SK-N-SH (cell line): ENCODE data around the gene SHMT2. TPM values are rescaled to one million over a fixed set of nuclear protein-coding genes. Genes with fewer than 3 reads are reported as not detected.

Experiments
- CTCF ChIA-PET: fragments of 300-600, 350-600 bp; formaldehyde crosslinking; extraction: SDS; loops from one replicate; lab custom pipeline; 2021; lab: Yijun Ruan, JAX
- POLR2A ChIA-PET: fragments of 350-600 bp; sonication (Branson Sonifier 250); formaldehyde crosslinking; extraction: SDS; loops from one replicate; lab custom pipeline; 2020; ENCODE audit warnings: antibody characterized with exemption, inconsistent platforms; lab: Yijun Ruan, JAX
- DNase-seq: peaks from one replicate; pipeline ENCODE4 v3.0.0; 2012
- H2AFZ ChIP-seq: fragments of 200-600 bp; sonication (generic); 2 replicates; pipeline ENCODE4 v1.8.1; 2016; ENCODE audit warnings: antibody characterized with exemption, mild to moderate bottlenecking, low read depth
- H3F3A ChIP-seq: fragments of 200-600 bp; sonication (generic); replicated peaks from 2 replicates; pipeline ENCODE3; 2016; ENCODE audit warnings: antibody characterized with exemption, mild to moderate bottlenecking; ENCODE audit not compliant: insufficient read depth
- H3K27ac ChIP-seq, 2 experiments: fragments of 200-500 bp in 1 of 2; fragments of 200-600 bp in 1 of 2; sonication (Bioruptor generic) in 1 of 2; sonication (generic), shearing (Covaris generic) in 1 of 2; 2 replicates each; pipeline versions ENCODE4 v1.5.1 to v1.6.1; 2014 to 2016; ENCODE audit warnings: low read depth in 2 of 2, inconsistent platforms in 1 of 2, low read length in 1 of 2, mild to moderate bottlenecking in 1 of 2, mixed read lengths in 1 of 2
- H3K27me3 ChIP-seq: fragments of 200-600 bp; sonication (generic), shearing (Covaris generic); 2 replicates; pipeline ENCODE4 v1.6.1; 2016; ENCODE audit warnings: mixed run types; ENCODE audit not compliant: insufficient read depth
- H3K36me3 ChIP-seq, 2 experiments: fragments of 200-500 bp in 1 of 2; fragments of 200-600 bp in 1 of 2; sonication (Bioruptor generic) in 1 of 2; sonication (generic) in 1 of 2; replicated peaks in 1 of 2; 2 replicates each; pipeline versions ENCODE3 to v1.5.1; 2014 to 2016; ENCODE audit warnings: low read length in 1 of 2, mild to moderate bottlenecking in 1 of 2; ENCODE audit not compliant: insufficient read depth in 2 of 2, control insufficient read depth in 1 of 2
- H3K4me1 ChIP-seq, 2 experiments: fragments of 200-500 bp in 1 of 2; fragments of 200-600 bp in 1 of 2; sonication (Bioruptor generic) in 1 of 2; sonication (generic), shearing (Covaris generic) in 1 of 2; 2 replicates each; pipeline versions ENCODE4 v1.5.1 to v1.6.1; 2014 to 2016; ENCODE audit warnings: low read depth in 1 of 2, low read length in 1 of 2, mixed run types in 1 of 2; ENCODE audit not compliant: insufficient read depth in 2 of 2, control insufficient read depth in 1 of 2
- H3K4me2 ChIP-seq: fragments of 200-600 bp; sonication (generic), shearing (Covaris generic); 2 replicates; pipeline ENCODE4 v1.6.1; 2017; ENCODE audit warnings: mixed run types
- H3K4me3 ChIP-seq, 2 experiments: fragments of 200-500 bp in 1 of 2; fragments of 200-600 bp in 1 of 2; sonication (Bioruptor generic) in 1 of 2; sonication (generic), shearing (Covaris generic) in 1 of 2; 2 replicates each; pipeline versions ENCODE4 v1.5.1 to v1.8.1; 2014 to 2016; ENCODE audit warnings: low read depth in 2 of 2, inconsistent platforms in 1 of 2, low read length in 1 of 2, mild to moderate bottlenecking in 1 of 2, mixed read lengths in 1 of 2, moderate library complexity in 1 of 2
- H3K79me2 ChIP-seq: fragments of 200-600 bp; sonication (generic); 2 replicates; pipeline ENCODE4 v1.8.1; 2017; ENCODE audit warnings: mild to moderate bottlenecking; ENCODE audit not compliant: insufficient read depth
- H3K9ac ChIP-seq: fragments of 200-600 bp; sonication (generic); 2 replicates; pipeline ENCODE4 v1.6.1; 2017; ENCODE audit warnings: mixed run types
- H3K9me2 ChIP-seq: fragments of 200-600 bp; sonication (generic); 2 replicates; pipeline ENCODE4 v1.6.1; 2017; ENCODE audit warnings: mixed run types
- H3K9me3 ChIP-seq: fragments of 200-600 bp; sonication (generic); 2 replicates; pipeline ENCODE4 v1.6.1; 2017; ENCODE audit warnings: mixed run types, mild to moderate bottlenecking, moderate library complexity
- H4K20me1 ChIP-seq: fragments of 200-600 bp; sonication (generic); 2 replicates; pipeline ENCODE4 v1.6.1; 2017; ENCODE audit warnings: mild to moderate bottlenecking, mixed run types; ENCODE audit not compliant: insufficient read depth
- CHD2 ChIP-seq: fragments of 150-350 bp; IDR thresholded peaks from 2 replicates; pipeline ENCODE4 v1.6.1; 2018; ENCODE audit warnings: low read length; ENCODE audit not compliant: partially characterized antibody
- FOXJ3 ChIP-seq: sonication (generic); formaldehyde crosslinking; IDR thresholded peaks from 2 replicates; pipeline ENCODE4 v1.5.1; 2020; ENCODE audit warnings: mild to moderate bottlenecking, missing genetic modification reagents
- JUND ChIP-seq: IDR thresholded peaks from 2 replicates; pipeline ENCODE4 v1.4.0; 2012
- MEF2A ChIP-seq: IDR thresholded peaks from 2 replicates; pipeline ENCODE4 v1.4.0; 2012; ENCODE audit warnings: low read depth, borderline replicate concordance
- POLR2AphosphoS5 ChIP-seq: IDR thresholded peaks from 2 replicates; pipeline ENCODE4 v1.6.1; 2012; ENCODE audit warnings: low read depth, low read length
- RAD21 ChIP-seq: IDR thresholded peaks from 2 replicates; pipeline ENCODE4 v1.6.1; 2012; ENCODE audit warnings: mild to moderate bottlenecking, low read length
- RCOR1 ChIP-seq: fragments of 150-350 bp; IDR thresholded peaks from 2 replicates; pipeline ENCODE4 v1.6.1; 2017; ENCODE audit warnings: antibody characterized with exemption, low read length
- REST ChIP-seq: IDR thresholded peaks from 2 replicates; pipeline ENCODE4 v1.6.1; 2012; ENCODE audit warnings: mild to moderate bottlenecking, low read depth, low read length, moderate library complexity
- RXRA ChIP-seq: IDR thresholded peaks from 2 replicates; pipeline ENCODE4 v1.4.0; 2012; ENCODE audit warnings: low read depth, mild to moderate bottlenecking, borderline replicate concordance
- TAF1 ChIP-seq: IDR thresholded peaks from 2 replicates; pipeline ENCODE4 v1.6.1; 2012; ENCODE audit warnings: low read depth, mild to moderate bottlenecking, low read length, moderate library complexity, borderline replicate concordance
- USF1 ChIP-seq: IDR thresholded peaks from 2 replicates; pipeline ENCODE4 v1.4.0; 2012; ENCODE audit warnings: low read depth, borderline replicate concordance
- WGBS: methylation state at CpG from one replicate; pipeline ENCODE4 v1.1.6; 2017; ENCODE audit warnings: low lambda C conversion rate; 5-methylcytosine and 5-hydroxymethylcytosine counted together
- polyA plus RNA-seq, 3 experiments: library from polyadenylated mRNA; depleted of rRNA; stranded (reverse); fragments of >200 nt; gene quantifications; 2 replicates each; pipeline ENCODE4 v1.2.3, GENCODE V29; 2012
- TF ChIP-seq, protein P1 (sequence below): IDR thresholded peaks from 2 replicates; pipeline ENCODE4; 2012
- TF ChIP-seq, protein P2 (sequence below): IDR thresholded peaks from 2 replicates; pipeline ENCODE4 v1.4.0; 2012; ENCODE audit warnings: low read depth, borderline replicate concordance

Gene SHMT2
- polyA plus RNA-seq, 1 of the 3 experiments (the other 2 are of a cell fraction), result 204 TPM

- POLR2A ChIA-PET, result no interaction called here
- TF ChIP-seq REST (no peak), POLR2AphosphoS5 (no peak), CHD2 (no peak), USF1 (no peak), FOXJ3 (CRISPR knock-in tag) (no peak), RAD21 (no peak), RCOR1 (no peak)
- TF ChIP-seq, protein P1, sequence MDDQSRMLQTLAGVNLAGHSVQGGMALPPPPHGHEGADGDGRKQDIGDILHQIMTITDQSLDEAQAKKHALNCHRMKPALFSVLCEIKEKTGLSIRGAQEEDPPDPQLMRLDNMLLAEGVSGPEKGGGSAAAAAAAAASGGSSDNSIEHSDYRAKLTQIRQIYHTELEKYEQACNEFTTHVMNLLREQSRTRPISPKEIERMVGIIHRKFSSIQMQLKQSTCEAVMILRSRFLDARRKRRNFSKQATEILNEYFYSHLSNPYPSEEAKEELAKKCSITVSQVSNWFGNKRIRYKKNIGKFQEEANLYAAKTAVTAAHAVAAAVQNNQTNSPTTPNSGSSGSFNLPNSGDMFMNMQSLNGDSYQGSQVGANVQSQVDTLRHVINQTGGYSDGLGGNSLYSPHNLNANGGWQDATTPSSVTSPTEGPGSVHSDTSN, result no peak
- TF ChIP-seq, protein P2, sequence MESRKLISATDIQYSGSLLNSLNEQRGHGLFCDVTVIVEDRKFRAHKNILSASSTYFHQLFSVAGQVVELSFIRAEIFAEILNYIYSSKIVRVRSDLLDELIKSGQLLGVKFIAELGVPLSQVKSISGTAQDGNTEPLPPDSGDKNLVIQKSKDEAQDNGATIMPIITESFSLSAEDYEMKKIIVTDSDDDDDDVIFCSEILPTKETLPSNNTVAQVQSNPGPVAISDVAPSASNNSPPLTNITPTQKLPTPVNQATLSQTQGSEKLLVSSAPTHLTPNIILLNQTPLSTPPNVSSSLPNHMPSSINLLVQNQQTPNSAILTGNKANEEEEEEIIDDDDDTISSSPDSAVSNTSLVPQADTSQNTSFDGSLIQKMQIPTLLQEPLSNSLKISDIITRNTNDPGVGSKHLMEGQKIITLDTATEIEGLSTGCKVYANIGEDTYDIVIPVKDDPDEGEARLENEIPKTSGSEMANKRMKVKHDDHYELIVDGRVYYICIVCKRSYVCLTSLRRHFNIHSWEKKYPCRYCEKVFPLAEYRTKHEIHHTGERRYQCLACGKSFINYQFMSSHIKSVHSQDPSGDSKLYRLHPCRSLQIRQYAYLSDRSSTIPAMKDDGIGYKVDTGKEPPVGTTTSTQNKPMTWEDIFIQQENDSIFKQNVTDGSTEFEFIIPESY, result no peak
- Histone ChIP-seq H3K27me3 (no peaks in the 10 kb centered on the region), H2AFZ (no peak overlapping the region), H3K4me2 (no peak overlapping the region), H4K20me1 (0 out of 2 replicates have a peak, but pooled peaks cover 5% of the 10 kb centered on the region), H3K27ac (no peak overlapping the region), H3K4me1 (peaks cover 0 to 9% of the 10 kb centered on the region in 2 experiments; a peak in 1 of 4 replicates), H3F3A (peaks cover 13% of the 10 kb centered on the region), H3K9me2 (no peaks in the 10 kb centered on the region), H3K36me3 (peaks cover 0 to 34% of the 10 kb centered on the region in 2 experiments), H3K9me3 (no peaks in the 10 kb centered on the region), H3K4me3 (no peak overlapping the region), H3K9ac (no peak overlapping the region), H3K79me2 (no peaks in the 10 kb centered on the region)
- WGBS, result 92% methylated on average over 8 of the region's 8 CpGs
- CTCF ChIA-PET, result interaction anchor here (15.9 kb wide), 1 partner anchor 28 kb away, joined by 937 read pairs; the partner anchor contains the start of genes SHMT2 and STAC3
- DNase-seq, result no peak
Observed at GRCh38 chr12:57209916-57210315, 19.6 kb upstream of the SHMT2 start.

- Histone ChIP-seq H2AFZ (no peak overlapping the region), H3F3A (peaks cover 13% of the 10 kb centered on the region), H3K4me3 (no peak overlapping the region), H3K4me2 (no peak overlapping the region), H3K79me2 (no peaks in the 10 kb centered on the region), H3K9ac (no peak overlapping the region), H3K36me3 (peaks cover 0 to 29% of the 10 kb centered on the region in 2 experiments), H3K9me2 (no peaks in the 10 kb centered on the region), H3K4me1 (peaks cover 0 to 9% of the 10 kb centered on the region in 2 experiments; a peak in 1 of 4 replicates), H3K9me3 (no peaks in the 10 kb centered on the region), H3K27me3 (peaks cover 5% of the 10 kb centered on the region), H3K27ac (no peak overlapping the region), H4K20me1 (0 out of 2 replicates have a peak, but pooled peaks cover 6% of the 10 kb centered on the region)
- no peak for DNase-seq
- CTCF ChIA-PET, result interaction anchor here (15.9 kb wide), 1 partner anchor 28 kb away, joined by 937 read pairs; the partner anchor contains the start of genes SHMT2 and STAC3
- POLR2A ChIA-PET, result no interaction called here
- WGBS, result 90% methylated on average over 12 of the region's 15 CpGs
- TF ChIP-seq, protein P1, result no peak
- TF ChIP-seq TAF1 (no peak), RXRA (no peak), FOXJ3 (CRISPR knock-in tag) (no peak), MEF2A (no peak), POLR2AphosphoS5 (no peak), RAD21 (no peak), USF1 (no peak), RCOR1 (no peak), JUND (no peak)
- TF ChIP-seq, protein P2, result no peak
Observed at GRCh38 chr12:57210461-57210860, 19.1 kb upstream of the SHMT2 start.
